C4-2B (cell line): ENCODE data around the gene C10orf90.

Experiments used
- H3K27ac ChIP-seq: fragments of 450-650 bp; 2 replicates; pipeline ENCODE4 v1.5.1; 2017
- ZFX ChIP-seq: fragments of 450-650 bp; IDR thresholded peaks from 2 replicates; pipeline ENCODE4 v1.6.1; 2017
- TF ChIP-seq, protein P1 (sequence below): fragments of 450-650 bp; conservative IDR thresholded peaks from 2 replicates; pipeline ENCODE4 v1.5.1; 2017; ENCODE audit warnings: mild to moderate bottlenecking

The C10orf90 gene

DNA sequence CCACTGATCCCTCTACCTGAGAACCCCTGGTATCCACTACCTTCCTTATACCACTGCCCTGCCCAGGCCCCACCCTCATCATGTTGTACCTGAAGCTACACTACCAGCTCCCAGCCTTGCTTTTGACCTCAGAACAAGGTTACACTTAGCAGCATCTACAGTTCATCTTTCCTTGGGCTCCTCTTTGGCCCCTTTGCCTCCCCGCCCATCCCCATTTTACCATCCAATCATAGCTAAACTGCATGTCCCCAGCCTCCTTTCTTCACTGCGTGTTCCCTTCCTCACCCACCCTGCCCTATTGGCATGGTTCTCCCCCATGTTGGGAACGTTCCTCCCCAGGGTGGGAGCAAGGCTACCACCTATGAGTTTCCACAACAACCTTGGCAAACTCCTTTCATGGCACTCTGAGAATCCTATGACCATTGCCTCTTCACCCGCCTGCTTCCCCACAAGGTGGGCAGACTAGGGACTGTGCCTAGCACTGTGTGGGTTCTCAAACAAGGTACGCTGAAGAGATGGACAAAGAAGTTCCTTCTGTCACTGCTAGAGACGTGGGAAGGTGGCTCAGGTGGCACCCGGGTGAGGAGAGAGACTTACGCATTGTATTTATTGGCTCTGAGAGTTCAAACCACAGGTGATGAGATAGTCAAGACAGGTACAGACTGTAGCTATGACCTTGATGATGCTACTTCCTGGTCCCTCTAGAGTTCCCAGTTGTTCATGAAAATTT, 215.3 kb downstream of the C10orf90 start:
- TF ChIP-seq ZFX = no peak
- TF ChIP-seq, protein P1, sequence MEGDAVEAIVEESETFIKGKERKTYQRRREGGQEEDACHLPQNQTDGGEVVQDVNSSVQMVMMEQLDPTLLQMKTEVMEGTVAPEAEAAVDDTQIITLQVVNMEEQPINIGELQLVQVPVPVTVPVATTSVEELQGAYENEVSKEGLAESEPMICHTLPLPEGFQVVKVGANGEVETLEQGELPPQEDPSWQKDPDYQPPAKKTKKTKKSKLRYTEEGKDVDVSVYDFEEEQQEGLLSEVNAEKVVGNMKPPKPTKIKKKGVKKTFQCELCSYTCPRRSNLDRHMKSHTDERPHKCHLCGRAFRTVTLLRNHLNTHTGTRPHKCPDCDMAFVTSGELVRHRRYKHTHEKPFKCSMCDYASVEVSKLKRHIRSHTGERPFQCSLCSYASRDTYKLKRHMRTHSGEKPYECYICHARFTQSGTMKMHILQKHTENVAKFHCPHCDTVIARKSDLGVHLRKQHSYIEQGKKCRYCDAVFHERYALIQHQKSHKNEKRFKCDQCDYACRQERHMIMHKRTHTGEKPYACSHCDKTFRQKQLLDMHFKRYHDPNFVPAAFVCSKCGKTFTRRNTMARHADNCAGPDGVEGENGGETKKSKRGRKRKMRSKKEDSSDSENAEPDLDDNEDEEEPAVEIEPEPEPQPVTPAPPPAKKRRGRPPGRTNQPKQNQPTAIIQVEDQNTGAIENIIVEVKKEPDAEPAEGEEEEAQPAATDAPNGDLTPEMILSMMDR = no peak

GRCh38 chr10:126454045-126454751, 216.3 kb downstream of the C10orf90 start:
- TF ChIP-seq, protein P1 = no peak
- TF ChIP-seq ZFX = no peak
- no peak overlapping the region for H3K27ac ChIP-seq

More for the DNA sequence above, 215.3 kb downstream of the C10orf90 start:
- no peak overlapping the region for H3K27ac ChIP-seq

DNA sequence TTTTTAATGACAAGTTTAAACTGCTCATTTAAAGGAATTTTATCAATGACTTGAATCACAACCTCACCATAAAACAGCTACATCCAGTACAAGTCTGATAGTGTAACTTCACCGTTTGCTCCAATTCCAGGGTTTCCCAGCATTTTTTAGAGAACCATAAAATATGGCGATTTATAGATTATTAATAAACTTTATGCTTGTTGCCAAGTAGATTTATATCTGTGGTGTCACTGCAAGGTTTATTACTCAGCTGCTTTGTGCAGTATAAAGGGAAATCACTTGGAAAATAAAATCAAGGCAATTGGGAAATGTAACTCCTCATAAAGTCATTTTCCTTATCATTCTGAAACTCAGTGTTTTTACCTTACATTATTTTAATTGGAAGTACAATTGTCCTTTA, 218.2 kb downstream of the C10orf90 start:
- no peak overlapping the region for H3K27ac ChIP-seq
- no peak for TF ChIP-seq ZFX
- TF ChIP-seq, protein P1 = no peak

DNA sequence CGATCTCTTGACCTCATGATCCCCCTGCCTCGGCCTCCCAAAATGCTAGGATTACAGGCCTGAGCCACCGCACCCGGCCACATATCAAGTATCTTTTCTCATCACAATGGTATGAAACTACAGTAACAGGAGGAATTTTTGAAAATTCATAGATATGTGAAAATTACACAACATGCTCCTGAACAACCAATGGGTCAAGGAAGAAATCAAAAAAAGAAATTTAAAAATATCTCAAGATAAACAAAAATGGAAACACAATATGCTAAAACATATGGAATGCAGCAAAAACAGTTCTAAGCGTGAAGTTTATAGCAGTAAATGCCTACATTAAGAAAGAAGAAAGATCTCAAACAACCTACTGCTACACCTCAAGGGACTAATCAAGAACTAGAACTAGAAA, 222.4 kb downstream of the C10orf90 start:
- H3K27ac ChIP-seq = no peak overlapping the region
- TF ChIP-seq, protein P1 = no peak
- TF ChIP-seq ZFX = no peak

DNA sequence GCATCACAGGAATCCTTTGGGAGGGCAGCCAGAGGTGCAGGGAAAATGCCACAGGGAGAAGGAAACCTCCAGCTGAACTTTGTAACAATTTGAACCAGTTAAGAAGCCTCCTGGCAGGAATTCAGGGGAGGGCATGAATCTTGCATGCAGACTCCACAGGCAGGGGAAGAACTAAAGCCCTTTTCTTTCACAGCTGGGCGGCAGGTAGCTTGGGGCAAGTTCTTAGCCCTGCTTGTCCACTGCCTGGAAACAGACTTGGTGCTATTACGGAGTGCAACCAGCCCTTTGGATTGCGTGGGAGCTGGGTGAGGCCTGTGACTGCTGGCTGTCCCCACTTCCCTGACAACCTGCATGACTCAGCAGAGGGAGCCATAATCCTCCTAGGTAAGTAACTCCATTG, 230.6 kb downstream of the C10orf90 start:
- no peak for TF ChIP-seq ZFX
- TF ChIP-seq, protein P1 = no peak
- H3K27ac ChIP-seq = no peak overlapping the region

GRCh38 chr10:126438407-126438783, 232.1 kb downstream of the C10orf90 start:
- TF ChIP-seq, protein P1 = no peak
- no peak for TF ChIP-seq ZFX
- no peak overlapping the region for H3K27ac ChIP-seq

GRCh38 chr10:126437635-126438406, 232.7 kb downstream of the C10orf90 start:
- TF ChIP-seq, protein P1 = no peak
- no peak for TF ChIP-seq ZFX
- no peak overlapping the region for H3K27ac ChIP-seq
